HG03139 (cell line): ENCODE measurements around the gene SRGAP2.
"Not testable (repeated sequence)": the region's sequence is repeated elsewhere in the genome, so short reads cannot be mapped to it uniquely, and the experiment has no call there.

Source experiments
- ATAC-seq: cut with Tn5 transposase; IDR thresholded peaks from one replicate; pipeline ENCODE4 v1.9.1; 2021; ENCODE audit not compliant: unreplicated experiment

Gene SRGAP2

DNA sequence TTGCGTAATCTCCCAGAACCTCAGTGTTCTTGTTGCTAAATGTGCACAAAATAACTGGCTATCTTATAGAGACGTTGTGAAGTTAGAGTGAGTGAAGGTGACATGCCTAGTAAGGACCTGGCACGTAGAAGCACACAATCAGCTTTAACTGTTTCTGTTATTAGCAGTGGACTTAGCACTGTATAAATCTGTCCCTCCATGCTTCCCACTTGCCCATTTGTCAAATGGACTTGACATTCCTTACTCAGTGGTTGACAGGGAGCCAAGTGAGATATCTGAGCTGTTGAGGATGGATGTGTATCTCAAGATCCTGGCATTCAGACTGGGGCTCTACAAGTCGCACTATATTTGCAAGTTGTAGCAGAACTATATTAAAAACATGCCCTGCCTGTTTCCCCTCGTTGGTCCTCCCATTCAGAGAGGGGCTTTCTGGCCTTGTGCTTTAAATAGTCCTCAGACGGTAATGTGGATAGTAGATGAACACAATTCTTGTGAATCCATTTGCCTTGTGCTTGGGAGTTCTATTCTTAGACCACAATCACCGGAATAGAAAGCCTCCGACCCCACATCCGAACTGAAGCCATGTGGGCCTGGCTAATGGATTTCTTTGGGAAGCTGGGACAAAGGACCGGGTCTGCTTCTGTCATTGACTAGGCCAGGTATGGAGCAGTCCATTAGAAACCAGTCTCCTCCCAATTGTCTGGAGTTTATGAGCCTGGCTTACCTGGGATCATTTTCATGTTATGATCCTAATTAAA lies 43.0 kb downstream of the SRGAP2 start:
- ATAC-seq = not testable (repeated sequence)

DNA sequence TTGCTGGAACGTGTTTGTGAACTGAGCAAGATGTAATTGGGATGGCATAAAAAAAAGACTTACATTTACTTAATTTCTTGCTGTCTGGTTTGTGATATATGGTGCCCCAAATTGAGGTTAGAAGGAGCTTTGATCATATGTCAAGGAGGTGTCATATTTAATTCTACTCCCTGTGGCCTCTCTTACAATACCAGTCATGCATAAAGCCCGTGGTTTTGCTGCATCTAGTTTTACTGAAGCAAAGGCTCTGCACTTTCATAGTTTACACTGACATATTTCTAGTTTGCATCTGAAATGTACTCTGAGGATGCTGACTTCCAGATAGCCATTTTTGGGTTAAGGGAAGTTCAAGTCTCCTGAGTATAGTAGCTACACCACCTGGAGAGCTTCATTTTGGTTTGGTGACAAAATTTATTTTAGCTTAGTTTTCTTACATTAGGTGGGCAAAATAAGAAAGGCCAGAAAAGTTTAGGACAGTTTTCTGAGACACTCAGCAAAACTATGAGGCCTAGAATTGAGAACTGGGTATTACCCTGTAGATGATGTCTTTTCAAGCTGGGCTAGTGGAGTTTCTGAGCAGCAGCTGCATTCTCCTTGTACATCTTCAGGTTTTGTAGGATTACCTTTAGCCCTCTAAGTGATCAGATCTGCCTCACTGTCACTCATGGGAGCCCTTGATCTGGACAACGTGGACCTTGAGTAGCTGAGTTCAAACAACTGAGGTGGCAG lies 47.8 kb downstream of the SRGAP2 start:
- ATAC-seq = not testable (repeated sequence)

DNA sequence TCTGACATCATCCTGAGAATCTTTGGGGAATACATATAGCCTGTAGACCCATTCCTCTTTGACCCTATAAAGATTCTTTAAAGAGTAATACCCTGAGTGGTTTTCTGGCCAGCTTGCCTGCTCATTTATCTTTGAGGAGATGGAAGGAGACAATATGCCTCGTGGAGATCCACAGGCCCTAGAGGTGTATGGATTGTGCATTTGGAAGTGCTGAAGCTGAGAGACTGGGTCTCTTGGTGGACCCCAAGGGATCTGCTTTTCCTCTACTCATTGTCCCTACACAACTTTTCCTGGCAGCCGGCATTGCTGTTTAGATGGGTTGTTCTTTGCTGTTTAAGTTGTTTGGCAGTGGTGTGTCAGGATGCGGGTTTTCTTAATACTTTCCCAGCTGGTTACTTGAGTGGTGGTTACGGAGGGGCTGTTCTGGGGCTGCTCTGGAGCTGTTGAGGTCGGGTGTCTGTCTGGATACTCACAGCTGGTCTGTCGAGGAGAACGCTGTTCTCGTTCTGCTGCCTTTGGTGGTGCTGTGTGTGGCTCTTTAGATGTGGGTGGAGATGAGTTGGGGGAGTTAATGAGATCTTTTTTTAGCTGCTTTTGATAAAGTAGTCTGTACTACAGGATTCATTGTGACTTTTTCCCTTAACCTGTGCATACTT lies 49.5 kb downstream of the SRGAP2 start:
- not testable (repeated sequence) for ATAC-seq
